Measurements from ENCODE around the gene PTRH2.

- TF ChIP-seq, protein P1, sequence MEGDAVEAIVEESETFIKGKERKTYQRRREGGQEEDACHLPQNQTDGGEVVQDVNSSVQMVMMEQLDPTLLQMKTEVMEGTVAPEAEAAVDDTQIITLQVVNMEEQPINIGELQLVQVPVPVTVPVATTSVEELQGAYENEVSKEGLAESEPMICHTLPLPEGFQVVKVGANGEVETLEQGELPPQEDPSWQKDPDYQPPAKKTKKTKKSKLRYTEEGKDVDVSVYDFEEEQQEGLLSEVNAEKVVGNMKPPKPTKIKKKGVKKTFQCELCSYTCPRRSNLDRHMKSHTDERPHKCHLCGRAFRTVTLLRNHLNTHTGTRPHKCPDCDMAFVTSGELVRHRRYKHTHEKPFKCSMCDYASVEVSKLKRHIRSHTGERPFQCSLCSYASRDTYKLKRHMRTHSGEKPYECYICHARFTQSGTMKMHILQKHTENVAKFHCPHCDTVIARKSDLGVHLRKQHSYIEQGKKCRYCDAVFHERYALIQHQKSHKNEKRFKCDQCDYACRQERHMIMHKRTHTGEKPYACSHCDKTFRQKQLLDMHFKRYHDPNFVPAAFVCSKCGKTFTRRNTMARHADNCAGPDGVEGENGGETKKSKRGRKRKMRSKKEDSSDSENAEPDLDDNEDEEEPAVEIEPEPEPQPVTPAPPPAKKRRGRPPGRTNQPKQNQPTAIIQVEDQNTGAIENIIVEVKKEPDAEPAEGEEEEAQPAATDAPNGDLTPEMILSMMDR (IDR thresholded peaks at IDR 0.05; ENCODE audit: borderline replicate concordance, extremely low read depth, low read length, poor library complexity, severe bottlenecking), result no peak
- no peak for TF ChIP-seq EZH2 (IDR thresholded peaks at IDR 0.05; ENCODE audit: borderline replicate concordance, low read depth, low read length, severe bottlenecking)
Measured at GRCh38 chr17:59669944-59670343, 37.3 kb downstream of the PTRH2 start.

All from DND-41 (cell line).